HG02840 (cell line): Measurements from ENCODE around the gene EVA1A.

ENCODE experiments used
- ATAC-seq: cut with Tn5 transposase; IDR thresholded peaks from one replicate; pipeline ENCODE4 v1.9.1; 2021; ENCODE audit warnings: mild to moderate bottlenecking, moderate library complexity, moderate number of reproducible peaks; ENCODE audit not compliant: unreplicated experiment, low FRiP score

The EVA1A gene

DNA sequence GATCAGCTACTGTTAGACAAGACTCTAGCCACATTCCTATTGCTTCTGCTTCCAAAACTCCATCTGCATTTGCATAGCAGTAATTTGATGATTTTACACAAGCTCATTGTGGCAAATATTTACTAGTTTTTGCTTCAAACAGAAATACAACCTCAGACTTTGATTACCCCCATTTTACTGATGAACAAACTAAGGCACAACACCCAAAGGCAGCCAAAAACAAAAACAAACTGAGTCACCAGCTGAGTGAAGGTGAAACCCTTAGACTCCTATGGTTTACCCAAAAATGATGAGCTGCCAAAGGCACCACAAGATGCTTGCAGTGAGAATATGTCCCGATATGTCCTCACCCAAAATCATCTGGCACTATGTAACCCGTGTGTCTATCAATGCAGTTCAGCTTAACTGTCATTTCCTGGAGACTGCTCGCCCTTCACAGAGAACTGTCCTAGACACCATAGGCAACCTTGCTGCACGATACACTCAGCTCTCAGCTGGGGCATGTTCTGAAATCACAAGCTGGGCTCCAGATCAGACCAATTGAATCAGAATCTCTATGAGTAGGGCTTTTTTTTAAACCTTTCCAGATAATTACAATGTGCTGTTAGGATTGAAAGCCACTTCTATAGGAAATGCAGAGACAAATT is 4.1 kb upstream of the EVA1A start:
- ATAC-seq, result no peak

- no peak for ATAC-seq
Observed at GRCh38 chr2:75564026-75564688, 3.4 kb upstream of the EVA1A start.

- no peak for ATAC-seq
Observed at GRCh38 chr2:75563591-75563990, 2.9 kb upstream of the EVA1A start.

DNA sequence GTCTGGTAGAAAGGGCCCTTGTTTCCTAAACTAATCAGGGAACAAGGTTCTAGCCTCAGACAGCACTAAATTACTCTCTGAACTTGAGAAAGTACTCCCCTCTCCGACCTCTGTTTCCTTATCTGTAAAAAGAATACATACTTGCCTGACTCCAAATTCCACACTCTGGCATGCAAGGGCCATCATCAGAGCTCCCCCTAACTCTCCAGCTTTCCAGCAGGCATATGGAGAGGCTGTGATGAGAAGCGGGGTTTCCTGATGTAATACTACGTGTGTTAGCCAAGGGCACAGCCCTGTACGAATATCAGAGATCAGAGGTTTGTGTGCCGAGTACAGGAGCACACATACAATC is 1.8 kb upstream of the EVA1A start:
- no peak for ATAC-seq

GRCh38 chr2:75561566-75562512 is 1.1 kb upstream of the EVA1A start:
- no peak for ATAC-seq

DNA sequence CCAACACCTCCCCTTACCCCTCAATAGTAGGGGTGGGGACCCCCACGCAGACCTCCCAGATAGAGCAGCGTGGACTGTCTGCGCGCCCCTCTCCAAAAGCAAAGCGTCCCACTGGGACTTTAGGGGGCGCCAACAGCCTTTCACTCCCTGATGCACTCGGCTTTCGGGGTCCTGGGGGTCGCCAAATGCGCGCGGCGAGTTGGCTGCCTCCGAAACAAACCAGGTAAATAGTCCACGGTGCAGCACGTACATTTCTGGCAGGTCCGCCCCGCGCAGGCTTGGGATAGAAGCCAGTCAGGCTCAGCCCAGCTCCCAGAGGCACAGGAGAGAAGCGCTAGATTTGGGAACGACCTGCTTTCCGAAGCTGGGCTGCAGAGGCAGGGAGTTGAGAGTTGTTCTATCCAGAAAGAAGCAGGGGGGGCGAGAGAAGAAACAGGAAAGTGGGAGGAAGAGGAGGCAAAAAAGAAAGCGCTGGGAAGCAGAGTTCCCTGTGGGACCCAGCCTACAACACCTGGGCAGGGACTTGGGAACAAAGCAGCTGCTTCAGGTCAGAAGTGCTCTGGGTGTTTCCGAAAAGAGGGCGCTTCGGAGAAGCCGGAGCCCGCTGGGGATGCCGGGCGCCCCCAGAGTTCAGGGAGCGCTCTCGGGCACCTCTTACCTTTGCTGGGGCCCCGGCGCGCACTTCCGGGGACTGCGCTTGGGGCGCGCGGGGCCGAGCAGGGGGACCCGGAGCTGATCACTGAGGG is 544 bp downstream of the EVA1A start:
- no peak for ATAC-seq

DNA sequence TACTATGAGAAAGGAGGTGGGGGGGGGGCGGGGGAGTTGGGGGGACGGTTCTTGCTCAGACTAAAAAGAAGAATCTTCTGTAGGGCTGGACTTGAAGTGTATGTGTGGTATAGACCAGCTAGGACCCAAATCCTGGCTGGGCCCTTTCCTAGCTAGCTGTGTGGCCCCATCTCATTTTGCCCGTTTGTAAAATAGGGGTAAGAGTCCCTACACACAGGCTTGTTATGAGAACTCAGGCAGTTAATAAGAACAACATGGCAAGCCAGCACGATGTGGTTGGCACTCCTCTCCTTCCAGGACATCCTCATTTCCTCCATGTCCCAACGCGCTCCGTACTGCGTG is 1.1 kb downstream of the EVA1A start:
- ATAC-seq, result no peak

DNA sequence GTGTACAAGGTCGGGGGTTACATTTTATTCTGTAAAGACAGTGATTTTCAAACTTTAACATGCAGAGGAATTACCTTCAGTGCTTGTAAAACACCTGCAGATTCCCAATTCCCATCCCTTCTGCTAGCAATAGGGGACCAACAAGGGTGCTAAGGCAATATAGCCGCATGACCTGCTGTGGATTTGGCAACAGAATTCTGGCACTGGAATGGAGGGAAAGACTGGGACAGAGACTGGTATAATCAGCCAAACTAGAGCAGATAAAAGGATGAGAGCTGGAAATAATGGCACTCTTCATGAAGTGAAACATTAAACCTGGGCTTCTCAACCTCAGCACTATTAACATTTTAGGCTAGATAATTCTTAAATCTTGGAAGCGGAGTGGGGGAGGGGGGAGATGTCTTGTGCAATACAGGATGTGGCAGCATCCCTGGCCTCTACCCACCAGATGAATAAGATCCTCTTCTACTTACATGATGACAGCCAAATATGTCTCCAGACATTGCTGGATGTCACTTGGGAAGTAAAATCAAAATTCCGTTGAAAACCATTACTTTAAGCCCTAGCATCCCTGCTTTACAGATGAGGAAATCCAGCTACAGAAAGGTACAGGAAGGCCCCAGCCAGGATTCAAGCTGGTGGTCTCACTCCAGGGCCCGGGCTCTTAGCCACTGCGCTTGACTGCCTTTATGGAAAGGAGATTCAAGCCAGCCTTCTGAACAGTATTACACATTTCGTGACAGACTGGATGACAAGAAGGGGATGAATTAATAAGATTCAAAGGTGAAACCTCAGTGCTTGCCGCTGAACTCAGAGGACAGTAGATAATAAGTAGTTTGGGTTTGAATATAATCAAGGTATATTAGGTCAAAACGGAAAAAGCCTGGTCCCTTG is 1.7 kb downstream of the EVA1A start:
- ATAC-seq, result no peak

DNA sequence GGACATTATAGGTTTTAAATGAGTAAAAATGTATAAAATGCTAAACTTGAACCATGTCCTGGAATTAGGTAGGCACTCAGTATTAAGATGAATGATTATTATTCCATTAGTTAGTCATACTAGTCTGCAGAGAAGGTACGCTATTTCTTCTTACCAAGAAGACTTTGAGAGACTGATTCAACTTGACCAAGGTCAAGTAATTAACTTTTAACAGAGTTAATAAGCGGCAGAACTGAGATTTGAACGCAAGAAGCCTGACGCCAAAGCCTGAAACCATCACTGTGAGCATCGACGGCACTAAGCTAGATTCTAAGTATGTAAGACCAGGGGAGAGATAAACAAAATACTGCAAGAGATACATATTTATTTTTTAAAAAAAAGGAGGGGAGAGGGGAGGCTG is 2.6 kb downstream of the EVA1A start:
- ATAC-seq, result no peak

- ATAC-seq, result no peak
Observed at GRCh38 chr2:75557474-75558133, 3.1 kb downstream of the EVA1A start.

- ATAC-seq, result no peak
Observed at GRCh38 chr2:75556679-75557366, 3.9 kb downstream of the EVA1A start.

- ATAC-seq, result no peak
Observed at GRCh38 chr2:75555701-75556100, 5.0 kb downstream of the EVA1A start.

GRCh38 chr2:75553935-75554531 is 6.7 kb downstream of the EVA1A start:
- no peak for ATAC-seq

GRCh38 chr2:75552222-75552621 is 8.5 kb downstream of the EVA1A start:
- no peak for ATAC-seq

DNA sequence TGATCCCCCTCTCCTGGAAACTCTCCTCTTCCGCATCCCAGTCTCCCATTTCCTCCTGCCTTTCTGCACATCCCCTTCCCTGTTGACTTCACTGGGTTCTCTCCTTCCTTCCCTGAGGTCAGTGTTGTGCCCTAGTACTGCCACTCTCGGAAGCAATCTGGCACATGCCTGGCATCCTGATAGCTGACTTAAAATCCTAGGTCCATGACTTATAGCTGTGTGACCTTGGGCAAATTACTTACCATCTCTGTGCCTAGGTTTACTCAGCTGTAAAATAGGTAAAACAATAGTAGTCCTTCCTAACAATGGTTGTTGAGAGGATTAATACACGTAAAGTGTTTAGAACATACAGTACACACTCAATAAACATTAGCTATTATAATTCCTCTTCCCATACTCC is 9.3 kb downstream of the EVA1A start:
- ATAC-seq, result no peak

DNA sequence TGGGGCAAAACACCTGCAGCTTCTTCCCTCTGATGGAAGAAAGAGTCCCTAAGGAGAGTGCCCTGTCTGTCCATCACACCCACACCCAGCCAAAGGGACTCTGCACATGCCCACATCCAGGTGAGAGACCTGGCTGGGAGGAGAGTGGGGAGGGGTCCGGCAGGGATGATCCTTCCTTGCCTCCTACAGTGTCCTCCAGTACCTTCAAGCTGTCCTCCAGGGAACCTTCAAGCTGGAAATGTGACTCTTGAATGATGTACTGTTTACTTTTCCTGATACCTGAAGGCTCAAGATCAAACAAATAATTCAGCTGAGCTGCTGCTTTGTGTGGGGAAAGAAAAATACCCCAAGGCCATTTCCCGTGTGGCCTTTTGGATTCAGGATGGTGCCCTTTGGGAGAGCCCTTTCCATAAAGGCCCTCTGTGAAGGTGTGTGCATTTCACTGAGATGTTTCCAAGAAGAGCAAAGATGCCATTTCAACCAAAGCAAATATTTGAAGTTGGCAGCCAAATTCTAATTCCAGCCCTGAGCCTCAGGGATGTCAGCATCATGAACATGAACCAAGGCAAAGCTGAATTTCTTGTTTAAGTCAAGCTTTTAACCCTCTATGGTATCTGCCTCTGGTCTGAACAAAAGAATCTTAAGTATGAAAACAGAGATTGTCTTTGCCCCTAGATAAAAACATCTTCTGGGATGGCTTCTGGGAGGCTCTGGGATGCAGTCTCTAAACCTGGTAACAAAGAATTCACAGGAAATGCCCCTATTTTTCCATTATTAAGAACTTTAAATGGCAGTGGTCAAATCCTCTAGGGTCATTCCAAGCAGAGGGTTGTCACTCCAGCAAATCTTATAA is 11.1 kb downstream of the EVA1A start:
- ATAC-seq, result no peak

DNA sequence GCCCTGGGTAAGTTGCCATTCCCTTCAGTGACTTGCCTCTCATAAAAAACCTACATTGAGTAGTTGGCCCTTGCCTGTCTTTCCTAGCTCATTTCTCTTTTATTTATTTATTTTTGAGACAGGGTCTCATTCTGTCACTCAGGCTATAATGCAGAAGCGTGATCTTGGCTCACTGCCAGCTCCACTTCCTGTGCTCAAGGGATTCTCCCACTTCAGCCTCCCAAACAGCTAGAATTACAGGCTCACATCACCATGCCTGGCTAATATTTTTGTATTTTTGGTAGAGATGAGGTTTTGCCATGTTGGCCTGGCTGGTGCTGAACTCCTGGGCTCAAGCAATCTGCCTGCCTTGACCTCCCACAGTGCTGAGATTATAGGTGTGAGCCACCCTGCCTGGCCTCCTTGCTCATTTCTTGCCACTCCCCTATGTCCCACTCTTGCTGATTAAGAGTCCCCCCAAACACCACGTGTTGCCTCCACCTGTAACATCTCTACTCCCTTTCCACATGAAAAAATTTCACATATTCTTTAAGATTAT is 12.6 kb downstream of the EVA1A start:
- ATAC-seq, result no peak
